Measurements from ENCODE around the gene TAF8.
"Not testable (repeated sequence)": the region's sequence is repeated elsewhere in the genome, so short reads cannot be mapped to it uniquely, and the experiment has no call there.

The TAF8 gene, protein sequence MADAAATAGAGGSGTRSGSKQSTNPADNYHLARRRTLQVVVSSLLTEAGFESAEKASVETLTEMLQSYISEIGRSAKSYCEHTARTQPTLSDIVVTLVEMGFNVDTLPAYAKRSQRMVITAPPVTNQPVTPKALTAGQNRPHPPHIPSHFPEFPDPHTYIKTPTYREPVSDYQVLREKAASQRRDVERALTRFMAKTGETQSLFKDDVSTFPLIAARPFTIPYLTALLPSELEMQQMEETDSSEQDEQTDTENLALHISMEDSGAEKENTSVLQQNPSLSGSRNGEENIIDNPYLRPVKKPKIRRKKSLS

DNA sequence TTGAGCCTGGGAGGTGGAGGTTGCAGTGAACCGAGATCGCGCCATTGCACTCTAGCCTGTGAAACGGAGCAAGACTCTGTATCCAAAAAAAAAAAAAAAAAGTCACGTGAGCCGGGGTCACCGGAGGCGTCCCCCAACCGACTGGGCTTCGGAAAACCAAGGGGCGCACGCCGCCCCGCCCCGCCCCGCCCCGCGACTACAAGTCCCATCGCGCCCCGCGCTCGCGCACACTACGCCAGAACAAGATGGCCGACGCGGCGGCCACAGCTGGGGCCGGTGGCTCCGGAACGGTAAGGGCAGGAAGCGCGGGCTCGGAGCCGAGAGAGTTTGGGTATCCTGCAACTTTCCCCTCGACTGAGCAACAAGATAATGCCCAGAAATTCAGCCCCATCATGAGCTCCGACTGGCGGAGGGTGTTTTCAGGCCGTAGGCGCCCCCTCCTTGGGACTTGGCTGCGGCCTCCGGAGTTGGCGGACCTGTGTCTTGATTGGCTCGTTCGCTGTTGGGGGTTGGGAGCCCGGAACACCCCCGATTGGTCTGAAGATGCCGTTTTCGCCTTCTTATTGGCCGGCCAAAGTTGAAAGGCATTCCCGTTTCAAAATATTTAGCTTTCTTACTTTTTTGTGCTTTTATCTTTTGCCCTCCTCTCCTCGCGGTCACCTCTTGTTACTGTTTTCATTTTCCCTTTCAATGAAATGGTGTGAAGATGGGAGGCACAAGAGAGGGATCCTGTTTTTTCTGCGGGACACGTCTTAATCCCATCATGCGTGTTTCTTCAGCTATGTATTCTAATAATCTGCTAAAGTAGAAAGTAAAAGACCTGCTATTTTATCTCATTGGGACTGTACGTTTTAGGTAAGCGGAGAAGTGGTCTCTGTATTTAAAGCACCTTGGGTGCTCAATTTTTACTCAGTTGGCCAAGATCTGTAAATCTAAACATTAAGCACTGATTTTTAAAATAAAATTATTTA lies at the start of gene TAF8:
TSS of gene TAF8 (plus strand) at position 228 of the 971 bp plus-strand sequence. CDS start at position 246, 18 bp downstream.
- peak; percentile 95 for DNase-seq

DNA sequence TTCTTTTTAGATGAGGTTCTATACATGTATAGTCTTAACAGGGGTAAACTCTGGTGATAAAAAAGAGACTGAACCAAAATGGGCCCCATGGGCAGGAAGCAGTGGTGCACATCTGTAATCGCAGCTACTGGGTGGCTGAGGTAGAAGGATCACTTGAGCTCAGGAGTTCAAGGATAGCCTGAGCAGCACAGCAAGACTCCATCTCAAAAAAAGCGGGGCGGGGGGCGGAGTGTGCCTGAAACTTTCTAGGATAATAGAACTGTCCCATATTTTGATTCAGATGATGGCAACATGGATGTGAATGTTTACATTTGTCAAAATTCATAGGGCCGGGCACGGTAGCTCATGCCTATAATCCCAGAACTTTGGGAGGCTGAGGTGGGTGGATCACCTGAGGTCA lies 48.8 kb upstream of the TAF8 start:
- DNase-seq, result no peak

DNA sequence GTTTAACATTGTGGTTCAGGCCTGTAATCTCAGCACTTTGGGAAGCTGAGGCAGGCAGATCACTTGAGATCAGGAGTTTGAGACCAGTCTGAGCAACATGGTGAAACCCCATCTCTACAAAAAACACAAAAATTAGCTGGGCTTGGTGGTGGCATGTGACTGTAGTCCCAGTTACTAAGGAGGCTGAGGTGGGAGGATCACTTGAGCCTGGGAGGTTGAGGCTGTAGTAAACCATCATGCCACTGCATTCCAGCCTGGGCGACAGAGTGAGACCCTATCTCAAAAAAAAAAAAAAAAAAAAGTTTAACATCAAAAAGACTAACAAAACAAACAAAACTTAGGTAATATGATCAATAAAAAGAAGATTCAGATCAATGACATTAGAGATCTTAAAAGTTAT lies 46.7 kb upstream of the TAF8 start:
- not testable (repeated sequence) for DNase-seq

DNA sequence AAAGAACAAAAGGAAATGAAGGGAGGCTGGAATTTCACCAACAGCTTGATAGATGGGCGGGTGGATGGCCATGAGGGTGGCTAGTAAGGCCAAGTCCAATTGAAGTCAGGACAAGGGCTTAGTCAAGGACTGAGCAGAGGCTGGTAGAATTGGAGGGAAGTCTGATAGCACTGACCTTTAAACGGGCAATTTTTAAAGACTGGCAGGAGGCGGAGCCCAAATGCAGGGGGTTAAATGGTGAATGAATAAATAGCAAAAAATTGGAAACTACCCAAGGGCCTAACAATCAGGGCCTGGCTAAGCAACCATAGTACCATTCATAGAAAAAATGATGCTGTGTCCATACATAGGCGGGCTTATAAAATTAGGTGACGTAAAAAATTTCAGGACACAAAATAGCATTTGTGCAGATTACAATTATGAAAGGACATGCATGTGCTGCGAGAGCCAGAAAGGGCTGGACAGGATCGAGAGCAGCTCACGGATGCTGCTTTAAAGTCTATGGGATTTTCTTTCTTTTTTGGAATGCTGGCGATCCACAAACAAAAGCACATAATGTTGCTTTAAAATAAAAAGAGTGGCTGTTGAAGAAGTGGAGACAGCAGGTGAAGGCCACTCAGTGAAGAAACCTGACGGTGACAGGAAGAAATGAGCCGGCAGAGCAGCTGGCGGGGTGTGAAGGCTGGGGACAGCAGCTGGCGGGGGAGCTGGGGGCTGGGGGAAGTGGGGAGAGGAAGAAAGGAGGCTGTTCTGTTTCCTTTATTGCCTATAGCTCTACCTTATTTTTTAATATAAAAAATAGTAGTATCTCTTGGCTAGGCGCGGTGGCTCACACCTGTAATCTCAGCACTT lies 42.8 kb upstream of the TAF8 start:
- no peak for DNase-seq

DNA sequence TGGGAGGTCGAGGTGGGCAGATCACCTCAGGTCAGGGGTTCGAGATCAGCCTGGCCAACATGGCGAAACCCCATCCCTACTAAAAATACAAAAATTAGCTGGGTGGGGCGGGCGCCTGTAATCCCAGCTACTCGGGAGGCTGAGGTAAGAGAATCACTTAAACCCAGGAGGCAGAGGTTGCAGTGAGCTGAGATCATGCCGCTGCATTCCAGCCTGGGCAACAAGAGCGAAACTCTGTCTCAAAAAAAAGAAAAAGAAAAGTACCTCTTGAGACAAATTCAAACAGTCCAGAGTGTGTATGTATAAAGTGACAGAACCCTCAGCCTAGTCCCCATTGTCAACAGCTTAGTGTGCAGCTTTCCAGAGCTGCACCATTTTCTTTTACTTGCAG lies 42.2 kb upstream of the TAF8 start:
- not testable (repeated sequence) for DNase-seq

DNA sequence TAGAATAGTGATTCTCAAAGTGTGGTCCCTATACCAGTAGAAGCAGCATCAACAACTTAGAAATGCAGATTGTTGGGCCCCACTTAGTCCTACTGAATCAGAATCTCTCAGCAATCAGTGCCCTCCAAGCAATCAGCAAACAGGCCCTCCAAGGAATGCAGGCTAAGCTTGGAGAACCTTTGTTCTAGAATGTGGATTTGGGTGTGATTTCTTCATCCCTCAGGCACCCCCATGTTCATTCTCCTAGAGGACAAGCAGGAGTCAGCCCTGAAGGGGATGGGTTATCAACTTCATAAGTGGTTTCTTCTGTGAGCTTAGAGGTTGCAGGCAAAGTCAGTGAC lies 40.5 kb upstream of the TAF8 start:
- DNase-seq, result no peak

DNA sequence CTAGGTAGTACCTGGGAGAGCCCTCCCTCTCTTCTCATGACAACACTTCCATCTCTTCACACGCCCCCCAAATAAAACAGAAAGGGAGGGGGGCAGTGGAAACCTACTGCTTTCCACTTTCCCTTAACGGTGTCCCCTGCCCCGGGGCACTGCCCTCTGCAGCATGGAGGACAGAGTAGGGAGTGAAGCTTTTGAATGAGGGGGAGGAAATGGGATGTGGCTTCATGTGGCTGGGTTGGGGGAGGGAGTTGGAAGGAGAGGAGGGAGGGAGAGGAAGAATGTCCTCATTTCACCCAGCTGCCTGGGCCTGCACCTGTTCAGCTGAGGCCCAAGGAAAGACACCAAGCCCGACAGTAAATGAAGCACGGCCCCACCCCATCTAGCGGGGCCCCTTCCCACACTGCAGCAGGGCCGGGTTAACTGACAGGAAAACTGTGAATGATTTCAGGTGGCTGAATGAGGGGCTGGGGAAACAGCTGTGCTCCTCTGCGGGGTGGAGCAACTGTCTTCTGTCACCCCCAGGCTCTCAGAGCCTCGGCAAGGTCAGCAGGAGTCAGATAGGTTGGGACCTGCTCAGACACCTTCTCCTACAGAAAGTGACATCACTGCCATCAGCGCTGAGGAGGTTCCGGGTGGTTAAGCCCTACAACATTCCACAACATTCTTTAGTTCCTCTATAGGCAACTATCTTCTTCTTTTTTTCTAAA lies 40.0 kb upstream of the TAF8 start:
- no peak for DNase-seq

DNA sequence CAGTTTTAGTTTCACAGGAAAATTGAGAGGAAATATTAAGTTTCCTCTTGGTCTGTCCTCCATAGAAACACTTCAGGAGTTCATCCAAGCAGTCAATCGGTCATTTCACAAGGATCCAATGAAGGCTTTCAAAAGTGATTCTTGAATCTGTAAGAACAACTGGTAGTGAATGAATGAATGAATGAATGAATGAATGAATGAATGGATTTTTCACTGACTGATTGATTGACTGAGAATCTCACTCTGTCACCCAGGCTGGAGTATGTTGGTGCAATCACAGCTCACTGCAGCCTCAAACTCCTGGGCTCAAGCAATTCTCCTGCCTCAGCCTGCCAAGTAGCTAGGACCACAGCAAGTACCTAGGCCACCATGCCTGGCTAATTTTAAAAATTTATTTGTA lies 39.4 kb upstream of the TAF8 start:
- DNase-seq, result no peak

DNA sequence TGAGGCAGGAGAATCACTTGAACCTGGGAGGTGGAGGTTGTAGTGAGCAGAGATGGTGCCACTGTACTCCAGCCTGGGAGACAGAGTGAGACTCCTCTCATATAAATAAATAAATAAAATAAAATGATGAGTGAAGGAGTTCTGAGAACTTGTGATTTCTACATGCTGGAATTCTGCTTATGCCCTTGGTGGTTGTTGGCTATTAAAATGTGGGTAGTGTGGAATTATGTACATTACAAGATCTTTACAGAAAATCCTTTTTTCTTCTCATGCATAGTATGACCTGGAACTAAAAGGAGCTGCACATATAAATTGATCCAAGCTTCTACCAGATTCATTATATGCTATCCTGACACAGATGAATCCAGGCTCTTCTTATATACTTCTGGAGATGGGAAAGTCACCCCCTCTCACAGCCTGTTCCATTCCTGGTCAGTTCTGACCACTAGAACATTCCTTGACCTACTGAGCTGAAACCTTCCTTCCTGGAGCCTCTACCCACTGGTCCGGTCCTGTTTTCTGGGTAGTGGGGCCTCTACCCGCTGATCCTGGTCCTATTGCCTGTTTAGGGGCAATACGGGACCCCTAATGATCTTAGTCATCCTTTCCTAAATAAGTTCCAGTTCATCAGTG lies 37.7 kb upstream of the TAF8 start:
- DNase-seq, result no peak

DNA sequence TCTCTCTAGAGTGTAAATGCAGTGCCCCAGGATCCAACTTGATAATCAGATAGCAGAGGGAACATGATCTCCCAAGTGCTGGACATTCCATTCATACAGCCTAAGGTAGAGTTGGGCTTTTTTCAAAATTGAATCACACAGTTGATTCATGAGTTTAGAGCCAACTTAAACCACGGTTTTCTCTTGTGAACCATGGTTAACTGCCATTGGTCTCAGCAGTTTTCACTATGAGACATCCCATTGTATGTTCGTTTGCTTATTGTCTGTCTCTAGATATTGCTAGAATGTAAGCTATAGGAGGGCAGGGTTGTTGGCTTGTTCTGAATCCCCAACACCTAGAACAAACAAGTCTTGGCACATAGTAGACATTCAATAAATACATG lies 37.2 kb upstream of the TAF8 start:
- DNase-seq, result peak; percentile 35

DNA sequence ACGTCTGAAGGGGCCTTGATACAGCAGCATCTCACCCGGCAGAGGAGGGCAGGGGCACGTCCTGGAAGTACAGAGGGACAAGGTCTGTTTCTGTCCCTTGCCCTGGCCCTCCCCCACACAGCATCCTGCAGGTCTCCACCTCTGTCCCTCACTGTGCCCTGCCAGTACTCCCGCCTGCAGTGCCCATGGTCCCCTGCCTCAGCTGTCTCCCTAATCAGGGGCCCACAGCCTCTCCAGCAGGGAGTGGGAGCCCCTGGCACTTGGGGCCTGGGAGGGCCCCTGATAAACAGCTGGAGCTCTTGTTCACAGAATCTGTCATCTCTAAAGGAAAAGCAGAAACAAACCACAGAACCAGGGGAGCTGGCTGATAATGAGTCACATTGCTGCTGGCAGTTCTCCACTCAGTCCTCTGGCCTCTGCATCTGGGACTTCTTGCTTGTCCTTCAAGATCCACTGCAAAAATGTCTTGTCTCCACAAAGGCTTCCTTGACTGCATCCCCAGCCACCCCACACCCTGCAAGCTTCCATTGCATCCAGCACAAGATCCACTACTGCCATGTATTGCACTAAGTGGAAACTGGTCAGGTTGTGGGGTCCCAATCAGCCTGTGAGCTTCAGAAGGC lies 33.2 kb upstream of the TAF8 start:
- DNase-seq, result peak; percentile 82

DNA sequence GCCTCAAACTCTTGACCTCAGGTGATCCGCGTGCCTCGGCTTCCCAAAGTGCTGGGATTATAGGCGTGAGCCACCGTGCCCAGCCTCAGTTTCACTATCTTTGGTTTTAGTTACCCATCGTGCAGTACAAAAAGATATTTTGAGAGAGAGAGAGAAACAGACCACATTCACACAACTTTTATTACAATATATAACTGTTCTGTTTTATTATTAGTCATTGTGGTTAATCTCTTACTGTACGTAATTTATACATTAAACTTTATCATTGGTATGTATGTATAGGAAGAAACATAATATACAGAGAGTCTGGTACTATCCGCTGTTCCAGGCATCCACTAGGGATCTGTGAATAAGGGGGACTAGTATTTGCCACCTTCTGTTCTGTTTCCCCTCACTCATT lies 29.4 kb upstream of the TAF8 start:
- no peak for DNase-seq

DNA sequence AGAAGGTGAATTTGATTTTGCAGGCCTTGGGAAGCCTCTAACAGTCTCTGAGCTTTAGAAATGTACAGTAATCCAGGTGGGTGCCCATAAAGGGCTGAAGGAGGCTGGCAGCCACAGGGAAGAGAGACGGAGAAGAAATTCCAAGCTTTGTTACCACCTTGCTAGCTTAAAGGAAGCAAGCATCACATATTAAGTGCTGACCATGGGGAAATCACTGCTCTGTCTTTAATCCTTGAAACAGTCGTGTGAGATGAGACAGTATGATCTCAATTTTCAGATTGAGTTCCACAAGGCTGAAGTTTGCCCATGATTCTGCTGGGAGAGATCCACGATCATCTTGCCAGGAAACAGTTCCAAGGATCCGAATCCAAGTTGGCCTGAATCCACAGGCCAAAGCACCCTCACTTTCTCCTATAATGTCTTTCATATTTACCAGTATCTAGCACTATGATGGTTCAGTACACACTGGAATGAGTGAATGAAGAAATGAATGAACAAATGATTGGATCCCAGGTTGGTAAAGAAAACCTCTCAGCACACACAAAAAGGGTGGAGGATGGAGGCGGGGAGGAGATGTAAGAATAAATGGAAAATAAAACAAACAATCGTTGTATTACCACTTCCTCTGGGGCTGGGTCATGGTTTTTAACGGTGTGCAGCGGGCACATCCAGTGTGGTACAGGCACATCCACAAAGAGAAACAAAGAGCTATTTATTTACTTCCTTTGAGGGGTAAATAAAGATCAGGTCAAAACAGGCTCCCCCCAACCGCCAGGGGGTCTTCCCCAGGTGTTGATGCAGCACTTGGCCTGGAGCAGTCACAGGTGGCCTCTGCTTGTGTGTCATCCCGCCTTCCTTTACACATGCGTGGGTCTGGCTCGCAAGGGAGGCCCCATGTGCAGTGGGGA lies 28.2 kb upstream of the TAF8 start:
- no peak for DNase-seq

DNA sequence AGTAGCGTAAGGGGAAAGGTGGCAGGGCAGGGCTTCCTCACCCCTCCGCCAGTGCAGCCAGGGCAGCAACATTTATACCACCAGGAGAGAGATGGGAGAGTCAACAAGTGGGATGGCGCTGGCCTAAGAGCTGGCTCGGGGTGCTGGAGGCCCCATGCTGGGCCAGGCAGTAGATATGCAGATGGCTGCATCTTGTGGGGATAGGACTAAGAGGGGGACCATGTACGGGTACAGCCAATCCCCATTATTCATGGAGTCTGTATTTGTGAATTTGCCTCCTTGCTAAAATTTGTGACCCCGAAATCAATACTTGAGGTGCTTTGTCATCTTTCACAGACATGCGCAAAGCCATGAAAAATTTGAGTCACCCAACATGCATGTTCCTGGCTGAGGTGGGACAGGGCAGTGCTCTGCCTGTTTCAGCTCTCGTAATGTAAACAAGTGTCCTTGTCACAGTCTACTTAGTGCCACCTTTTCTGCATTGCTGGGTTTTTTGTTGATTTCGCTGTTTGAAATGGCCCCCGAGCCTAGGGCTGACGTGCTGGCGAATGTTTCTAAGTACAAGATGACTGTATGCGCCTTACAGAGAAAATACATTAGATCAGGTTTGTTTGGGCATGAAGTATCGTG lies 27.5 kb upstream of the TAF8 start:
- DNase-seq, result no peak

DNA sequence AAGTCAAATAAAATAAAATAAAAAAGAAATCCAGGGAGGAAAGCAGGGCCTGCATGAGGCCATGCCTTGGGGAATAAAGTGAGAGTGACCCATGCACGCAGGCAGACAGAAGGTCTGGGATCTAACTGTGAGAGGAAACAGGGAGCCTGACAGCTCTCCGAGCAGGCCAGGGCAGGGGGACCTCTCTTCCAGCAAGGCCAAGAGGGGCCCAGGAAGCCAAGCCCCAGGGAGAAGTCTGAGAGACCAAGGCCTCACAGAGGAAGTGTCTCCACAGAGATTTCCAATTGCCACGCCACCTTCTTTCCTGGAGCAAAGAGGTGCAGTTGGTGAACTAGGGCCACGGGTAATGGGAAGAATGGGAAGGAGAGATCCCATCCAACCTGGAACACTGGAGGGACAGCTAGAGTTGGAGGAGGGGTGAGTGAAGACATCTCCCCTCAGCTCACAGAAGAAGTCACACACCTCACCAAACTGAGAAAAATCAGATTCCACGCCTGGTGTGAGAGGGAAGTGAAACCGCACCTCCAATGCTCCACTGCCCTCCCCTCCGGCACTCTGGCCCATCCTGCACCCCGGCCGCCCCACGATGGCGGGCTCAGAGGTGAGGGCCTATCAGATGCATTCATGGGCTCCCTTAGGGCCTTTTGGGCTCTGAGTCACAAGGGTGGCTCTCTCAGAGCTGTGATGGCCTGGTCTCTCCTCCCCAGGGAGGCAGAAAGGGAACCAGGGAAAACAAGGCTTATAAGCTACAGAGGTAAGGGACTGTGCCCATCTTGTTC lies 25.1 kb upstream of the TAF8 start:
- DNase-seq, result no peak

DNA sequence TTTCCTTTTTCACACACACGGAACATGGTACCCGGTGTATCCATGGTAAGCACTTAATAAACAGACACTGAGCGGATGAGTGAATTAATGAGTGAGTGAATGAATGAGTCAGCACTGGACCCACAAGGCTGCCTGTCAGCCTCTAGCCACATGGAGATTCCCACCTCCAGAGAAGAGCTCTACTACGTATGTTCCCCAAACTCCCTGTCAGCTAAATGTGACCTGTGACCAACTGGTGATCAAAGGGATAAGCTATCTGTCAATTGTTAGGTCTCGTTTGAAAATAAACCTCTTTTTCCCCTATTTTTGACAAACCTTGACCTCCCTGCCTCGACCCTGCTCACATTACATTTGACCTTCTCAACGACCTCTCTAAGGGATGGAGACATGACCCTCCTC lies 24.5 kb upstream of the TAF8 start:
- no peak for DNase-seq

DNA sequence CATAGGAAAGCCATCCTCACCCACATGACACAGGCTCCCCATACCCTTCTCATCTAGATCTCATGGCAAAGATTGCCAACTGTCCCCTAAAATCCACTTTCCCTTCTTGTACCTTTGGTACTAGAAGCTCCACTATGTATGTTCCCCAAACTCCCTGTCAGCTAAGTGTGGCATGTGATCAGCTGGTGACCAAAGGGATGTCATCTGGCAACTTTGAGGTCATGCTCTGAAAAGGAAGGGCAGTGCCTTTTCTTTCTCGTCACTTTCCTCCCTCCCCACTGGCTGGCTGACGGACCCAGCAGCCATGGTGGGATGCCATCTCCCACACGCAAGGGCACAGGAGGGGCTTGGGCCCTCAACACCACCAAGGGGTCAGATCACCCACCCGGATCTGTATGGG lies 23.8 kb upstream of the TAF8 start:
- DNase-seq, result no peak

DNA sequence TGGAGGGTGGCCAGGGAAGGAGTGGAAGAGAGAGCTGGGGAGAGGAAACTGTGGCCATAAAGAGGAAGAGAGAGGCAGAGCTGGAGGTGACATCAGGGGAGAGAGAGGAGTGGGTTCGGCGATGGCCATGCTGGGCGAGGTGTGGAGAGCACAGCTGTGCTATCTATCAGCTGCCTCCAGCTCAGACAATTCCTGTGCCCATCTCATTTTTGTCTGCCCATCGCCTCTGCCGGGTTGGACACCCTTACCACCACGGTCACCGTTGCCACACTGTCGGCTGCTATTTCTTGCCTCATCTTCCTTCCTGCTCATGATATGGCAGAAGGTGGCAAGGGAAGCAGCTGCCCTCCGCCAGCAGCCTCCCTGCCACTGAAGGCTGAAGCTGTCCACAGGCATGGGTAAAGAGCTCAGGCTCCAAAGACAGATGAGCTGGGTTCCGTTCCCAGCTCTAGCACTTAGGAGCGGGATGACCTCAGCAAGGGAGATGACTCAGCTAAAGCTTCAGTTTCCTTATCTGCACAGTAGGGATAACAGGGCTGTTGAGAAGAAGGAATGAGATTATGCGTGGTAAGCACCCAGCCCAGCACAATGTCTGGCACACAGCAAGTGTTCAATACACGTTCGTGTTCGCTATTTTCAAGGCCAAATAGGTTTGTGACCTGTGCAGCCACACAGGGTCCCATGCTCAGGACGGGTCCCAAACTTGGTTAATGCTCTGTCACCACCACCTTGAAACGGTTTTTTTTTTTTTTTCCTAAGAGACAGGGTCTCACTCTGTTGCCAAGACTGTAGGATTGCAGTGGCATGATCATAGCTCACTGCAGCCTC lies 21.9 kb upstream of the TAF8 start:
- peak; percentile 83 for DNase-seq
